Activated naive CD4-positive, alpha-beta T cell treated with anti-CD3 and anti-CD28 coated beads, Interleukin-2, amount 10 ng/mL, durations not matched to agents 7 days and 5 days (primary cell): Measurements from ENCODE around the gene DBH.

Source experiments
- CTCF ChIA-PET: fragments of 350-600 bp; sonication (Branson Sonifier 250); formaldehyde crosslinking; loops from one replicate; lab custom pipeline; 2021; ENCODE audit warnings: antibody characterized with exemption; lab: Charles Lee
- DNase-seq: peaks from one replicate; pipeline ENCODE4 v3.0.0-alpha.2; 2020
- H3K27ac Mint-ChIP-seq: one replicate; pipeline ENCODE4 v1.8.0; 2021; ENCODE audit warnings: mild to moderate bottlenecking, moderate library complexity, mixed read lengths
- H3K27me3 Mint-ChIP-seq: one replicate; pipeline ENCODE4 v1.8.0; 2021; ENCODE audit warnings: mild to moderate bottlenecking, mixed read lengths
- H3K36me3 Mint-ChIP-seq: one replicate; pipeline ENCODE4 v1.8.0; 2021; ENCODE audit warnings: mixed read lengths
- H3K4me1 Mint-ChIP-seq: one replicate; pipeline ENCODE4 v1.8.0; 2021; ENCODE audit warnings: mixed read lengths
- H3K4me3 Mint-ChIP-seq: one replicate; pipeline ENCODE4 v1.8.0; 2021; ENCODE audit warnings: mild to moderate bottlenecking, moderate library complexity, mixed read lengths
- H3K9me3 Mint-ChIP-seq: one replicate; pipeline ENCODE4 v1.8.0; 2021; ENCODE audit warnings: mixed read lengths

Gene DBH

GRCh38 chr9:133635533-133636531, at the start of gene DBH:
TSS of gene DBH (plus strand) at chr9:133636363. CDS start at chr9:133636372, 9 bp downstream.
- Mint-ChIP-seq H3K9me3 (no peaks in the 10 kb centered on the region), H3K36me3 (no peaks in the 10 kb centered on the region), H3K27ac (no peak within 1 kb of the TSS), H3K4me3 (no peak within 1 kb of the TSS), H3K4me1 (no peaks in the 10 kb centered on the region), H3K27me3 (peaks cover 12% of the 10 kb centered on the region)
- CTCF ChIA-PET = no interaction called here
- DNase-seq = no peak

GRCh38 chr9:133587051-133587450, 49.1 kb upstream of the DBH start:
- CTCF ChIA-PET = no interaction called here
- Mint-ChIP-seq H3K27me3 (peaks cover 49% of the 10 kb centered on the region), H3K36me3 (no peaks in the 10 kb centered on the region)

GRCh38 chr9:133587466-133587865, 48.7 kb upstream of the DBH start:
- Mint-ChIP-seq H3K27ac (no peak overlapping the region), H3K27me3 (peaks cover 45% of the 10 kb centered on the region), H3K4me3 (no peak overlapping the region), H3K4me1 (no peaks in the 10 kb centered on the region), H3K9me3 (peaks cover 4% of the 10 kb centered on the region), H3K36me3 (no peaks in the 10 kb centered on the region)
- CTCF ChIA-PET = no interaction called here
- DNase-seq = no peak

More at GRCh38 chr9:133587051-133587450, 49.1 kb upstream of the DBH start:
- Mint-ChIP-seq H3K4me3 (no peak overlapping the region), H3K27ac (no peak overlapping the region), H3K4me1 (no peaks in the 10 kb centered on the region), H3K9me3 (peaks cover 4% of the 10 kb centered on the region)
- DNase-seq = no peak

GRCh38 chr9:133589454-133590227, 46.5 kb upstream of the DBH start:
- CTCF ChIA-PET = interaction anchor here (0.6 to 1.5 kb wide), 12 partner anchors 9 to 162 kb away, joined by 3 to 10 read pairs (median 3); no protein-coding TSS in a partner anchor
- Mint-ChIP-seq H3K4me1 (no peaks in the 10 kb centered on the region), H3K36me3 (no peaks in the 10 kb centered on the region), H3K27ac (no peak overlapping the region), H3K9me3 (peaks cover 4% of the 10 kb centered on the region), H3K4me3 (no peak overlapping the region), H3K27me3 (peaks cover 30% of the 10 kb centered on the region)
- DNase-seq = peak; percentile 51

GRCh38 chr9:133590231-133590855, 45.8 kb upstream of the DBH start:
- Mint-ChIP-seq H3K9me3 (peaks cover 4% of the 10 kb centered on the region), H3K27me3 (peaks cover 23% of the 10 kb centered on the region), H3K4me3 (no peak overlapping the region), H3K27ac (no peak overlapping the region), H3K4me1 (no peaks in the 10 kb centered on the region), H3K36me3 (no peaks in the 10 kb centered on the region)
- CTCF ChIA-PET = interaction anchor here (0.7 to 1.5 kb wide), 13 partner anchors 8 to 161 kb away, joined by 3 to 10 read pairs (median 3); no protein-coding TSS in a partner anchor
- no peak for DNase-seq

GRCh38 chr9:133591116-133591910, 44.9 kb upstream of the DBH start:
- peaks cover 4% of the 10 kb centered on the region for H3K9me3 Mint-ChIP-seq
- H3K4me3 Mint-ChIP-seq = no peak overlapping the region
- CTCF ChIA-PET = interaction anchor here (0.9 to 1.2 kb wide), 3 partner anchors 16 to 151 kb away, joined by 3 to 4 read pairs (median 3); no protein-coding TSS in a partner anchor
- no peaks in the 10 kb centered on the region for H3K36me3 Mint-ChIP-seq
- no peak for DNase-seq
- H3K27me3 Mint-ChIP-seq = peaks cover 13% of the 10 kb centered on the region
- no peak overlapping the region for H3K27ac Mint-ChIP-seq
- no peaks in the 10 kb centered on the region for H3K4me1 Mint-ChIP-seq

GRCh38 chr9:133591985-133592384, 44.2 kb upstream of the DBH start:
- Mint-ChIP-seq H3K36me3 (no peaks in the 10 kb centered on the region), H3K27ac (no peak overlapping the region)

GRCh38 chr9:133592731-133593409, 43.3 kb upstream of the DBH start:
- Mint-ChIP-seq H3K4me1 (no peaks in the 10 kb centered on the region), H3K9me3 (peaks cover 12% of the 10 kb centered on the region), H3K27me3 (no peaks in the 10 kb centered on the region), H3K4me3 (no peak overlapping the region), H3K27ac (no peak overlapping the region), H3K36me3 (peaks cover 2% of the 10 kb centered on the region)
- peak; percentile 54 for DNase-seq
- CTCF ChIA-PET = interaction anchor here (1.2 to 1.6 kb wide), 3 partner anchors 9 to 135 kb away, joined by 3 to 4 read pairs (median 3); no protein-coding TSS in a partner anchor

More at GRCh38 chr9:133591985-133592384, 44.2 kb upstream of the DBH start:
- H3K27me3 Mint-ChIP-seq = peaks cover 7% of the 10 kb centered on the region
- no peak for DNase-seq
- peaks cover 5% of the 10 kb centered on the region for H3K9me3 Mint-ChIP-seq
- H3K4me1 Mint-ChIP-seq = no peaks in the 10 kb centered on the region
- CTCF ChIA-PET = interaction anchor here (1.2 kb wide), 1 partner anchor 135 kb away, joined by 3 read pairs; no protein-coding TSS in a partner anchor
- no peak overlapping the region for H3K4me3 Mint-ChIP-seq

- H3K4me1 Mint-ChIP-seq = no peaks in the 10 kb centered on the region
- no peak overlapping the region for H3K4me3 Mint-ChIP-seq
- CTCF ChIA-PET = interaction anchor here (1.3 to 1.6 kb wide), 2 partner anchors 9 to 134 kb away, joined by 3 to 4 read pairs; no protein-coding TSS in a partner anchor
- peaks cover 11% of the 10 kb centered on the region for H3K9me3 Mint-ChIP-seq
- DNase-seq = no peak
- no peaks in the 10 kb centered on the region for H3K27me3 Mint-ChIP-seq
- peak overlapping the region; percentile 9 for H3K27ac Mint-ChIP-seq
- peaks cover 2% of the 10 kb centered on the region for H3K36me3 Mint-ChIP-seq
Observed at GRCh38 chr9:133593587-133594253, 42.4 kb upstream of the DBH start.

GRCh38 chr9:133594310-133594709, 41.9 kb upstream of the DBH start:
- Mint-ChIP-seq H3K27me3 (no peaks in the 10 kb centered on the region), H3K4me3 (no peak overlapping the region), H3K4me1 (no peaks in the 10 kb centered on the region), H3K36me3 (peaks cover 2% of the 10 kb centered on the region), H3K27ac (no peak overlapping the region), H3K9me3 (peaks cover 11% of the 10 kb centered on the region)
- no peak for DNase-seq
- CTCF ChIA-PET = interaction anchor here (1.3 to 1.6 kb wide), 2 partner anchors 8 to 133 kb away, joined by 3 to 4 read pairs; no protein-coding TSS in a partner anchor

GRCh38 chr9:133595910-133596309, 40.3 kb upstream of the DBH start:
- DNase-seq = no peak
- Mint-ChIP-seq H3K27me3 (no peaks in the 10 kb centered on the region), H3K4me1 (no peaks in the 10 kb centered on the region), H3K27ac (no peak overlapping the region), H3K4me3 (no peak overlapping the region), H3K36me3 (peaks cover 2% of the 10 kb centered on the region), H3K9me3 (peaks cover 11% of the 10 kb centered on the region)
- CTCF ChIA-PET = no interaction called here

GRCh38 chr9:133597316-133597957, 38.7 kb upstream of the DBH start:
- DNase-seq = no peak
- CTCF ChIA-PET = interaction anchor here (0.9 kb wide), 1 partner anchor 34 kb away, joined by 3 read pairs; no protein-coding TSS in a partner anchor
- Mint-ChIP-seq H3K4me1 (no peaks in the 10 kb centered on the region), H3K9me3 (peaks cover 11% of the 10 kb centered on the region), H3K27ac (no peak overlapping the region), H3K4me3 (no peak overlapping the region), H3K27me3 (no peaks in the 10 kb centered on the region), H3K36me3 (peaks cover 2% of the 10 kb centered on the region)
